Right kidney (tissue), 9 donors: ENCODE data around the gene PFKL.

Experiments used
- DNase-seq: peaks from one replicate; pipeline ENCODE4 v3.0.0-alpha.2; 2016
- long read RNA-seq, 8 donors: transcript quantifications; one replicate each; lab custom pipeline, GENCODE V29; 2026

The PFKL gene
- long read RNA-seq, donor 1, transcript PFKL-201 (22 exons, 2,912 nt): major isoform, 43 of 89 reads
- long read RNA-seq, donor 1, partial matches to known transcripts: 46 of 89 reads
- long read RNA-seq, donor 1, other reads (novel, unspliced or antisense): 0 of 89 reads
- long read RNA-seq, donor 2, transcript PFKL-201 (22 exons, 2,912 nt): major isoform, 21 of 21 reads
- long read RNA-seq, donor 2, partial matches to known transcripts: 0 of 21 reads
- long read RNA-seq, donor 2, other reads (novel, unspliced or antisense): 0 of 21 reads
- long read RNA-seq, donor 3, transcript PFKL-201 (22 exons, 2,912 nt): major isoform, 17 of 41 reads
- long read RNA-seq, donor 3, partial matches to known transcripts: 24 of 41 reads
- long read RNA-seq, donor 3, other reads (novel, unspliced or antisense): 0 of 41 reads
- long read RNA-seq, donor 4, transcript PFKL-201 (22 exons, 2,912 nt): major isoform, 25 of 54 reads
- long read RNA-seq, donor 4, partial matches to known transcripts: 13 of 54 reads
- long read RNA-seq, donor 4, other reads (novel, unspliced or antisense): 13 of 54 reads
- long read RNA-seq, donor 5, transcript PFKL-201 (22 exons, 2,912 nt): major isoform, 58 of 68 reads
- long read RNA-seq, donor 5, partial matches to known transcripts: 7 of 68 reads
- long read RNA-seq, donor 5, other reads (novel, unspliced or antisense): 0 of 68 reads
- long read RNA-seq, donor 6, transcript PFKL-201 (22 exons, 2,912 nt): major isoform, 39 of 56 reads
- long read RNA-seq, donor 6, partial matches to known transcripts: 17 of 56 reads
- long read RNA-seq, donor 6, other reads (novel, unspliced or antisense): 0 of 56 reads
- long read RNA-seq, donor 7, transcript PFKL-201 (22 exons, 2,912 nt): major isoform, 33 of 191 reads
- long read RNA-seq, donor 7, partial matches to known transcripts: 125 of 191 reads
- long read RNA-seq, donor 7, other reads (novel, unspliced or antisense): 32 of 191 reads
- long read RNA-seq, donor 8, transcript PFKL-201 (22 exons, 2,912 nt): major isoform, 55 of 90 reads
- long read RNA-seq, donor 8, partial matches to known transcripts: 32 of 90 reads
- long read RNA-seq, donor 8, other reads (novel, unspliced or antisense): 0 of 90 reads

GRCh38 chr21:44299458-44300261 is at the start of gene PFKL:
PFKL (plus strand) TSS chr21:44300053; CDS start chr21:44300106, 53 bp downstream.
- DNase-seq: peak; percentile 90

- DNase-seq: no peak
These were observed 45.8 kb upstream of the PFKL start for GRCh38 chr21:44253832-44254710.

- DNase-seq: no peak
These were observed 44.3 kb upstream of the PFKL start for GRCh38 chr21:44255511-44255981.

- no peak for DNase-seq
These were observed 41.7 kb upstream of the PFKL start for GRCh38 chr21:44258056-44258725.

GRCh38 chr21:44259082-44259705 is 40.7 kb upstream of the PFKL start:
- DNase-seq: no peak

GRCh38 chr21:44260066-44260465 is 39.8 kb upstream of the PFKL start:
- DNase-seq: no peak

- DNase-seq: no peak
These were observed 38.8 kb upstream of the PFKL start for GRCh38 chr21:44260791-44261631.

GRCh38 chr21:44261675-44262295 is 38.1 kb upstream of the PFKL start, which contains the start of gene DNMT3L:
DNMT3L (minus strand) TSS chr21:44261897; CDS start chr21:44261259, 638 bp downstream.
- DNase-seq: no peak

- no peak for DNase-seq
These were observed 37.4 kb upstream of the PFKL start for GRCh38 chr21:44262338-44263056.

GRCh38 chr21:44263221-44263760 is 36.6 kb upstream of the PFKL start:
- peak; percentile 59 for DNase-seq

GRCh38 chr21:44263768-44264167 is 36.1 kb upstream of the PFKL start:
- DNase-seq: peak; percentile 41

- no peak for DNase-seq
These were observed 34.1 kb upstream of the PFKL start for GRCh38 chr21:44265734-44266270.

- DNase-seq: no peak
These were observed 32.2 kb upstream of the PFKL start for GRCh38 chr21:44267655-44268142.

- no peak for DNase-seq
These were observed 30.8 kb upstream of the PFKL start for GRCh38 chr21:44269090-44269489.

- DNase-seq: no peak
These were observed 28.1 kb upstream of the PFKL start for GRCh38 chr21:44271558-44272283.
